CD4-positive, alpha-beta T cell treated with Interleukin-12 subunit alpha and Interleukin-12 subunit beta, for 1 hour (primary cell): ENCODE results near the gene ANKMY2.
"Not testable (repeated sequence)": the region's sequence is repeated elsewhere in the genome, so short reads cannot be mapped to it uniquely, and the experiment has no call there.

ENCODE experiments used
- DNase-seq: peaks from one replicate; pipeline ENCODE4 v3.0.0-alpha.2; 2020

Gene ANKMY2

GRCh38 chr7:16616542-16616941 is 29.0 kb downstream of the ANKMY2 start:
- no peak for DNase-seq

GRCh38 chr7:16616122-16616521 is 29.4 kb downstream of the ANKMY2 start:
- DNase-seq: no peak

GRCh38 chr7:16615228-16615627 is 30.3 kb downstream of the ANKMY2 start:
- DNase-seq: no peak

GRCh38 chr7:16611711-16612110 is 33.8 kb downstream of the ANKMY2 start:
- no peak for DNase-seq

- no peak for DNase-seq
Observed at GRCh38 chr7:16609842-16610450, 35.6 kb downstream of the ANKMY2 start.

GRCh38 chr7:16606704-16607103 is 38.9 kb downstream of the ANKMY2 start:
- DNase-seq: no peak

GRCh38 chr7:16604054-16604453 is 41.5 kb downstream of the ANKMY2 start:
- DNase-seq: peak; percentile 4

- no peak for DNase-seq
Observed at GRCh38 chr7:16603633-16604032, 41.9 kb downstream of the ANKMY2 start.

- no peak for DNase-seq
Observed at GRCh38 chr7:16599860-16600259, 45.7 kb downstream of the ANKMY2 start.

GRCh38 chr7:16598015-16598414 is 47.5 kb downstream of the ANKMY2 start:
- DNase-seq: no peak

- DNase-seq: not testable (repeated sequence)
Observed at GRCh38 chr7:16595596-16595995, 50.0 kb downstream of the ANKMY2 start.

GRCh38 chr7:16594676-16595075 is 50.9 kb downstream of the ANKMY2 start:
- no peak for DNase-seq

- DNase-seq: no peak
Observed at GRCh38 chr7:16594061-16594460, 51.5 kb downstream of the ANKMY2 start.

GRCh38 chr7:16592395-16592794 is 53.2 kb downstream of the ANKMY2 start:
- DNase-seq: no peak

GRCh38 chr7:16590424-16590823 is 55.1 kb downstream of the ANKMY2 start:
- DNase-seq: no peak

GRCh38 chr7:16589881-16590280 is 55.7 kb downstream of the ANKMY2 start:
- DNase-seq: no peak

GRCh38 chr7:16587790-16588189 is 57.8 kb downstream of the ANKMY2 start:
- DNase-seq: no peak

GRCh38 chr7:16587129-16587528 is 58.4 kb downstream of the ANKMY2 start:
- DNase-seq: no peak

- DNase-seq: no peak
Observed at GRCh38 chr7:16586081-16586874, 59.3 kb downstream of the ANKMY2 start.

- no peak for DNase-seq
Observed at GRCh38 chr7:16585540-16585939, 60.0 kb downstream of the ANKMY2 start.

- DNase-seq: no peak
Observed at GRCh38 chr7:16583834-16584233, 61.7 kb downstream of the ANKMY2 start.

- DNase-seq: no peak
Observed at GRCh38 chr7:16581286-16581685, 64.3 kb downstream of the ANKMY2 start.

GRCh38 chr7:16579216-16579615 is 66.3 kb downstream of the ANKMY2 start:
- DNase-seq: no peak

- DNase-seq: no peak
Observed at GRCh38 chr7:16571941-16572340, 73.6 kb downstream of the ANKMY2 start.
